ENCODE data around the gene SLC37A2. TPM values are rescaled to one million over a fixed set of nuclear protein-coding genes. Genes with fewer than 3 reads are reported as not detected.
A peak's percentile ranks its signal among the peaks of the same experiment; 100 is the strongest.

Gene SLC37A2
- total RNA-seq, 2 donors from 2014 or later, result 6.0 to 8.9 TPM

DNA sequence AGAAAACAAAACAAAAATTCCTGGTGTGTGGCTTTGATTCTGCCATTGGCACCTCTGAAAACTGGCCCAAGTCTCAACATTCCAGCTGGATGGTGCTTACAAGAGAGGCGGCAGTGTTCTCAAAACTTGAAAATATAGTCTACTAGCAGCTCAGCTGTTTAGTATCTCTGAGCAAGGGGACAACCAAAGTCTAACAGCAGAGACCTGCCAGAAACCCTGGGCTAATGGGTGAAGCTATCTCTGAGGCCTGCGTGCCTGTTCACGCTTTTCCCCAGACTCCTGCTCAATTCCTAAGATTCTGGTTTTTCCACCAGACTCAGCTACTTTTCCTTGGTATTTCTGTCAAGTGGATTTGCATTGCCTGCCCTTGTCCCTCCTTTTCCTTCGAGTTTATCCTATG, 30.4 kb downstream of the SLC37A2 start:
- ATAC-seq, result peak in 1 of 2 donors; percentile 24
- intact Hi-C loops (cut with DNase I), result loop anchor here in 1 of 2 donors (10.0 kb wide), 2 partner anchors 251 to 311 kb away; no protein-coding TSS in a partner anchor
- DNase-seq, result no peak

DNA sequence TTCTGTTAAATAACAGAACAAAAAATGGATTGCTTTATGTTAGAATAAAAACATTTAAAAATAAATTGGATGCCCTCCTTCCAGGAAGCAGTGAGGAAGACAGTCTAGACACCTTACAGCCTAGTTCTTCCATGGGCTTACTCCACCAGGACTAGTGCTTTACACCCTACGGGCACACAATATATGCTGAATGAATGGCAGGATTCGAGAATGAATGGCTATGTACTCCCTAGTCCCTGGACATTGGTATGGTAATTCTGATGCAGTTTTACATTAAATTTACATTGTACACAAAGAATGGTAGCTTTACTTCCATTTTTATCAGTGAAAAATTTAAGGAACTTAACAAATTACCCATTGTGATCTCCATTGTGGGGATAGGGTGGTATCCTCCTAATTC, 31.6 kb downstream of the SLC37A2 start:
- DNase-seq, result no peak
- intact Hi-C loops (cut with DNase I), result loop anchor here in 1 of 2 donors (2.0 to 10.0 kb wide), 3 partner anchors 250 to 334 kb away; no protein-coding TSS in a partner anchor
- no peak for ATAC-seq

DNA sequence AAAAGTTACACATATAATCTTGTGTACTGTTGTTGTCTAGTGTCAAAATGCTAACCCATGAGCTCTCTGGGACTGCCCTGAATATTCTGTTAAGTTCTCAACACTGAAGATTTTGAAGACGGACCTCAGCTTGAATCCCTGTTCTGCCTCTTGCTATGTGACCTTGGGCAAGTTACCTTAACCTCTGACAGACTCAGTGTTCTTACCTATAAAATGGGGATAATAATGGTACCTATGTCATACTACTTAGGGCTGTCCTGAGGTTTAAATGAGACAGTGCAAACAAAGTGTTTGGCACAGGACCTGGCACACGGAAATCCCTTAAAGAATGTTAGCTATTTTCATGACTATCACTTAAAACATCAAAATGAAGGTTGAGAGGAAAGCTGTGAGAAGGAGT, 37.0 kb downstream of the SLC37A2 start:
- no peak for ATAC-seq
- intact Hi-C loops (cut with DNase I), result no loop called here
- DNase-seq, result no peak

DNA sequence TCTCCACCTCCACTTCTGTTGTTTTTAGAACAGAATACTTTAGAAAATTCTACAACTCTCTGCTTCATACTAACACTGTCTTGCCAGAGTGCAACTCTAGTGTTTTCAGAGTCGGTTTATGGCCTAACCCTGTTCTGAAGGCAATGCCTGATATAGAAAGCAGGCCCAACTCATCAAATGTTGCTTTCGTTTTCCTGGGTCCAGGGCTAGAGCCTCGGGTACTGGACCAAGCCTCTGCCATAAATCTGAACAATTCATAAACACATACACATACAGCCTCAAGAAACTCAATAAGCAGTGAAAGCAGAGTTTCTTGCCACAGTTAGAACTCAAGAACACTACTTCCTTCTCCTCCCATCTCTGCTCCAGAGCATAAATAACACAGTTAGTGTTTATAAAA, 38.5 kb downstream of the SLC37A2 start:
- no peak for DNase-seq
- ATAC-seq, result no peak
- intact Hi-C loops (cut with DNase I), result no loop called here

DNA sequence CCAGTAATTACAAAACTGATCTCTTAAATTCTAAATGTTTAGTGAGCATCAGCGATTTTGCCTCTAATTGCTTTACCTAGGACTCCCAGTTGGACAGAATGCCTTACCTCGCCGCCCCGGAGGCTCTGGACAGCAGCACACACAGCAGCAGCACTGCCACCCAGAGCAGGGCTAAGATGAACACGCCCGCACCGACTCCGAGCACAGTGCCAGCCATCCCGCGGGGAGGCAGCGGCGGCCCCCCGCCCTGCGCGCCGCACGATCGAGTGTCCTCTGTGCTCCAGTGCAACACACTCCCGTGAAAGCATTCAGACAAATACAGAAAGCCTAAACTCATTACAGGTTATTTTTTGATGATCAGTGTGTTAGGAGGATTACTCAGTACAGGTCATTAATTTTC, 38.9 kb downstream of the SLC37A2 start:
- intact Hi-C loops (cut with DNase I), result no loop called here
- ATAC-seq (no peak), DNase-seq (no peak)

DNA sequence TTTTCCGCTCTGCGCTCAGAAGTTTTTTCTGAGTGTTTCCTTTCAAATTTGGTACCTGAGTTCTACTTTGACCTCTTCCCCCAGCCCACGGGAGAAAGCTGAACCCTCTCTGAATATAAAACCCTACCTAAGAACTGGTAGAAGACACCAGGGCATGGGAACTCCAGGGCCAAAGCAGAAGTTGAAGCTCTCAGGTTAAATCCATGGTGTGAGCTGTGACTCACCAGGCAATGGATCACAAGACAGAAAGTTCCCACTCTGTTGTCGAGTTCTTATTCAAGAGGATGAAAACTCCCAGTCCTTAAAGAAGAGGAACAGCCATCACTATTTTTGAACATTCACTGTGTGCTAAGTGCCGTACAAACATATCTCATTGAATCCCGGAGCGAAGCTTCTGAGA, 39.4 kb downstream of the SLC37A2 start:
- DNase-seq (no peak), ATAC-seq (no peak)

DNA sequence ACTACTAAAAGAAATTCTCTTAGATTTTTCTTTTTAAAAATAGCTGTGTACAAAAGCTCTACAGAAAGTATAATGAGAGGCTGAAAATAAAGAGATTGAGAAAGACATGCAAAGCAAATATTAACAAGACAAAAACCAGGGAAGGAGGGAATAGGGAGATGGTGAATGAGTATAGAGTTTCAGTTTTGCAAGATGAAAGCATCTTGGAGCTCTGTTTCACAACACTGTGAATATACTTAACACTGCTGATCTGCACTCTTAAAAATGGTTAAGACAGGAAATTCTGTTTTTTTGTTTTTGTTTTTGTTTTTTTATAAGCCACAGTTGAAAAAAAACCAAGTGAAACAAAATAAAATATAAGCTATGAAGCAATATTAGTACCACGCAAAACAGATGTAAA, 42.8 kb downstream of the SLC37A2 start:
- intact Hi-C loops (cut with DNase I), result no loop called here
- no peak for DNase-seq
- ATAC-seq, result no peak

More for the DNA sequence above, 39.4 kb downstream of the SLC37A2 start:
- intact Hi-C loops (cut with DNase I), result no loop called here

DNA sequence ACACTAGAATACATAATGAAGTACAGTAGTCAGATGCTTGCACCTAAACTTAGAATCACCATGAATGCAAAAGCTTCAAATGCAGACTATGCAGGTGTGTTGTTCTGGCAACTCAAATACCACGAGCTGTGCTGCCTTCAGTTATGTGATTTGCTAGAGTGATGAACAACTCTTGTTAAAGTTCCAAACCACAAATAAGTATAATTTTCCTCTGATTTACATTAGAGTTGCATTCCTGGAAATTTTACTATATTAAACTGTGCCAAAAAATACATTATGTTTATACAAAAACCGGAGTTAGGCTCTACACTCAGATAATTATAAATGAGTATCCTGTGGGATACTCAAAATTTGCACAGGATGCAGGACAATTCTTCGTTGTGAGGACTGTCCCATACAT, 45.4 kb downstream of the SLC37A2 start:
- intact Hi-C loops (cut with DNase I), result no loop called here
- DNase-seq (no peak), ATAC-seq (no peak)

DNA sequence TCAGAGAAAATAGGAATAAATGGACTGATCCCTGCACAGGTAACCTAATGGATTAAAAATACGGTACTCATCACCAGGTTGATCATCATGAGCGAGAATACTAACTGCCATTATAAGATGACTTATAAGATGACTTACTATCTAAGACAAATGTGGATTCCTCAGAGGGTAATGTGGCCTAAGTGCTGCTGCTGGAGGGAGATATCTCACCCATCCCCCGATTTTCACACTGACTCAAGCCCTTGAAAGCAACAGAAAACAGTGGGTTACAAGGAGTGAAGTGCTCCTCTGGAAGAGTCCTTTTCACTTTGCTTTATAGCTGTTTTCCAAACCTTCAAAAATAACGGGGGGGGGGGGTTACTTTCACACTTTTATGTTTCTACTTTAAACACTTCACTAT, 47.4 kb downstream of the SLC37A2 start:
- ATAC-seq, result no peak
- intact Hi-C loops (cut with DNase I), result no loop called here
- no peak for DNase-seq

DNA sequence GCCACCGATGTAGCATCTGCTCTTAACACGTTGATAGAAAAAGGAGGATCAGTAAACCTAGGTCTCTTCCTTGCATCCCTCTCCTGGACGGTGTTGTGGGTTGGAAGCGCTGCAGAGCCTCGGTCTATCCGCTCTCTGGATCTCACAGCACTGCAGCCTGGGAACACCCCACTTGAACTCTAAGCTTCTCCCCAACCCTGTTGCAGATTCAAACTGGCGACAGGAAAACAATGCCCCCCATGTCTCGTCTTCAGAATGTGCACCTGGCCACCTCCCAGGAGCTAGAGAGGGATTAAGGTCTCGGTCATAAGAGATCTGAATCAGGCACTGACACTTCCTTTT, 47.9 kb downstream of the SLC37A2 start:
- no peak for DNase-seq
- peak in 1 of 2 donors; percentile 8 for ATAC-seq
- intact Hi-C loops (cut with DNase I), result no loop called here

DNA sequence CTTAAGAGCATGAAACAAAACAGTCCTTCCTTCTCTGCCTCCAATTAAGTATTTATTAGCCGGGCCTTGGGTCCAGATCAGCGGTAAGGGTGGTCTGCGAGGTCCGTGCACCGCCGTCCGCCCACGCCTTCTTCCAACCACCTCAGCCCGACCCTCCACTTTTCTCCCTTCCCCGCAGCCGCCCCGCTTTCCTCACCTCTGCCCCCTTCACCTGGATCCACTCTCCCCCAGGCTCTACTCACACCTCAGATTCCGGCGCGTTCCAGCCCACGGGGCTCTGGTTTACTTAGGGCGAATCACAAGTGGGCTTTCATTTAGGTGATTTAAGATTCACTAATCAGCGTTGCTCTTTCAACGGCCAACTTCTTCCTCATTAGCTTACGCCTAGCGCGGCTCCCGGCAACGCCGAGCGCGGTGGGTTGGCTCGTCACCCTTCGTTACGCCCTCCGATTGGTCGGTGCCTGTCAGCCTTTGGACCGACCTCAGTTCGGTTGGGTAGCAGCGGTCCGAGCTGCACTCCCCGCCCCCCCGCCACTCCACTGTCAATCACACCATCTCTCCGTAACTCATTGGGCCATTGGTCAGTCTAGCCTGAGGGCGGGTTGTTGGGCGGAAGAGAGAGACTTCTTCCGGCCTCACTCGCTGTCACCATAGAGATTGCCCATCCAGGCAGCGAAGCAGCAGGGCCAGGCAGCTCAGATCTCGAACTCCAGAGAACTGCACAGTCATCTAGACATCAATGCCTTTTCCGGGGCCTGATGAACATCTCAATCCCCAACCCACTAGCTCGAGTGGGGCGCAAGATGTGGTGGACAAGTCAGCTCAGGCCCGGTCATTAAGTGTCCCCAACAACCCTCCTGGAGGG, 48.5 kb downstream of the SLC37A2 start, which contains the start of gene TMEM218:
Gene TMEM218, minus strand, starts transcription at position 284 of the 865 bp plus-strand sequence. CDS start 9,385 bp downstream, outside the sequence.
- intact Hi-C loops (cut with DNase I), result no loop called here
- DNase-seq, result peak; percentile 100
- ATAC-seq, result peak; percentile 99 to 100

DNA sequence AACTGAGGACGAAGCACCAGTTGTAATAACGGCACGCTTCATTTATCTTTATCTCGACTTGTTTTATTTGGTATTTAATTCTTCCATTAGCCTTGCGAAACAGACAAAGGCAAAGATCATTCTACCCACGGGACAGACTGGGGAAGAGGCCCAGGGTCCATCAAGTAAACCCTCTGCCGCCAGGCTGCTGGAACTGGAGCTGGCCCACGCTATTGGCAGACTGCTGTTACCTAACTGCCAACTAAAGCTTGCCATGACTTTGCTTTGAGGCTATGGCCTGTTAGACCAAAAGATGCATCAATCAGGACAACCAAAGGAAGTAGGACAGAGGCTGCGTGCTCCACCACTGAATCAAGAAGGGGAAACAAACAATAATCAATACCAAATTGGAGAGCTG, 49.1 kb downstream of the SLC37A2 start:
- no peak for DNase-seq
- no peak for ATAC-seq
- intact Hi-C loops (cut with DNase I), result no loop called here

DNA sequence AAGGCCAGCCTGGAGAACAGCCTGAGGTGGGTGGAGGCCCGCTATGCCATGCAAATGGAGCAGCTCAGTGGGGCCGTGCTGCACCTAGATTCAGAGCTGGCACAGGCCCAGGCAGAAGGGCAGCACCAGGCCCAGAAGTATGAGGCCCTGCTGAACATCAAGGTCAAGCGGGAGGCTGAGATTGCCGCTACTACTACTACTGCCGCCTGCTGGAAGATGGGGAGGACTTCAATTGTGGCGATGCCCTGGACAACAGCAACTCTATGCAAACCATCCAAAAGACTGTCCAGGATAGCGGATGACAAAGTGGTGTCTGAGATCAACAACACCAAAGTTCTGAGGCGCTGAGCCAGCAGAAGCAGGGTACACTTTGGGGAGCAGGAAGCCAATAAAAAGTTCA, 51.4 kb downstream of the SLC37A2 start:
- ATAC-seq, result no peak
- intact Hi-C loops (cut with DNase I), result no loop called here
- no peak for DNase-seq

DNA sequence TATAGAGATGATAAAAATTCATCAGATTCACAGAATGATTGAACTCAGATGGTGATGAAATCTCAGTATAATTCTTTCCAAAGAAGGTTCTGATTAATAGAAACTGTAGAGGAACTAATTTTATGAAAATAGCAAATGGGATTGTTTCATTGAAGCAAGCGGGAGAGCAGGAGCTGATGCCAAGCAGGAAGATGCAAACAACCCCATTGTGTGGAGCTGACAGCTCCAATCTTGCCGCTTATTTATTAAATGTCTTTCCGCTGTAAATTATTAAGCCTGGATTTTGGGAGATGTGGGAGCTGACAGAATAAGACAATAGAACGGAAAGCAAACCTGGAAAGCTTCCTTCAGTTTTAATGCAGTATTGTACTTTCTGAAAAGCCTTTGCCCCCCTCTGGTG, 54.3 kb downstream of the SLC37A2 start:
- DNase-seq (no peak), ATAC-seq (no peak)
- intact Hi-C loops (cut with DNase I), result no loop called here

DNA sequence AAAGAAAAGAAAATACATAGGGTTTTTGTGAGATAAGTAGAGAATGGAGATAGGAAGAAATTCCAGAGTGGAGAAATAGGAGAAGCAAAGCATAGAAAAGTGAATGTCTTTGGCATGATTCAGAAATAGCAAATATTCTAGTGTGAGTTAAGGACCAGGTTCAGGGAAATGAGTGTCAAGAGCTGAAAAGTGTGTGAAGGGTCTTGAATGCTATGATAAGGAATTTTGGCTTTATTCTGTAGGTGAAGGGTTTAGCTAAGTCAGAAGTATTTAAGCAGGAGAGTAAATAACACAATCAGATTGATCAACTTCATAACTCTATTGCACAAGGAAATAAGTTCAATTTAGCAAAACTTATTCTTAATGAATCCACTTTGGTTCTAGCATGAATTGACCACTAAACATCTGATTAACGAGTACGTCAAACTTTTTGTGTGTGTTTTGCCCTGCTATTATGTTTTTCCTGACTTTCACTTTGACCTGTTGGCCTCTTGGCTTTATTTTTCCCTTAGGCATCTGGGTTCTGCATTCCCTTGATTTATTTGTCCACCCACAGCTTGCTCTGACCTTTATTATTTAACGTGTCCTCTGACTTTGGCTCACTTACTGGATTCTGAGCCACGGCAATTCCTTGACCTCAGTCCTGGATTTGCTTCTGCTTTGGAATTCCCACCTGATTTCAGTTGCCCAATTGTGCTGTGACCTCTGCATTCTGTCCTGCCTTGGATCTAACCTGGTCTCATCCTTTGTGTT, 60.3 kb downstream of the SLC37A2 start:
- DNase-seq, result no peak
- intact Hi-C loops (cut with DNase I), result no loop called here
- peak in 1 of 2 donors; percentile 70 for ATAC-seq

DNA sequence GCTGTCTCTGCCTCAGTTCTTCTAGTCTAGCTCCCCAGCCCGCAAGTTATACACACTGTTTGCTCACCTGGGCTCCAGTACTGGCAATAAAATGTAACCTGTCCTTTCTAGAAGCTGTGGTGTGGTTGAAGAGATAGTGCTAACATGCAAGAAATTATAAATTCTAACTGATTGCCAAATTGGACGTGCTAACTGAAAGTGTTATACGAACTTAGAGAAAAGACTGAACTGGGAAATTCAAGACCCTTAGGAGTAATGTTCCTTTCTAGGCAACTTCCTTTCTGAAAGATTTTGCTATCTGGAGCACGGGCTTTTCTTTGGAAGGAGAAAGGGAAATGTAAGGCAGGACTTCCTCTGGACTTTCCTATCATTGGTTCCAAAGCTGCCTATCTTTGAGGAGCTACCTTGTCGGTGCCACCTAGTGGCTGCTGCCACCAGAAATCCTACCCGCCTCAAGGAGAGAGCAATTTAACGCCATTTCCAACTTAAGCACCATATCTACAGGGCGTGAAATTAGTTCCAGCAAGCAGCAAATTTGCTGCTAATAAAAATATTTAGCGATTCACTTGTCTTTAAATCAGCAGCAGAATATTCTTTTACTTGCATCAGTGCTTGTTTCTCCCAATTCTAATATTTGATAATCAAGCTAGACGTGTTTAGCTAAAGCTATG, 61.0 kb downstream of the SLC37A2 start:
- intact Hi-C loops (cut with DNase I), result no loop called here
- ATAC-seq (peak; percentile 86 to 90), DNase-seq (peak; percentile 70)

DNA sequence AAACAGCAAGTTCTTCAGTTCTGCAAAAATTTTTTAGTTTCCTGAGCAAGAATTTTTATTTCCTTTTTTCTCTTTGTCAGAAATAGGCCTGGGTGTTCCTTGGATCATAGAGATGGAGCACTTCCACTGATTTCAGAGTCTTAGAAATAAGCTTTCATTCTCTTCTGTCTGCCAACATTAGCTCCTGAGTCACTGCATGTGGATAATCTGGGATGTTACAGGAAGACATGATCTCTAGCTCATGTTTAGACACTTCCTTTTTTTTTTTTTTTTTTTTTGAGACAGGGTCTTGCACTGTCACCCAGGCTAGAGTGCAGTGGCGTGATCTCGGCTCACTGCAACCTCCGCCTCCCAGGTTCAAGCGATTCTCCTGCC, 61.5 kb downstream of the SLC37A2 start:
- ATAC-seq (peak in 1 of 2 donors; percentile 34), DNase-seq (no peak)
- intact Hi-C loops (cut with DNase I), result no loop called here

DNA sequence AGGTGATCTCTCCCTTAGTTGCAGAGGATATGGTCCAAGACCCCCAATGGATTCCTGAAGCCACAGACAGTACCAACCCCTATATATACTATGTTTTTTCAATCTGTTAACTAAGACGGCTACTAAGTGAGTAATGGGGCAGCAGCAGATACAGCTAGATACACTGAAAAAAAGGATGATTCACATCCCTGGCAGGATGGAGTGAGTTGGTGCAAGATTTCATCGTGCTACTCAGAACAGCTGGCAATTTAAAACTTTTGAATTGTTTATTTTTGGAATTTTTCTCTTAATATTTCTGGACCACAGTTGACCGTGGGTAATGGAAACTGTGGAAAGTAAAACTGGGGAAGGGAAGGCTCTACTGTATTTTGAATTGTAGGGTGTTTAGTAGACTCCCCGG, 65.3 kb downstream of the SLC37A2 start:
- ATAC-seq, result no peak
- intact Hi-C loops (cut with DNase I), result no loop called here
- DNase-seq, result no peak

DNA sequence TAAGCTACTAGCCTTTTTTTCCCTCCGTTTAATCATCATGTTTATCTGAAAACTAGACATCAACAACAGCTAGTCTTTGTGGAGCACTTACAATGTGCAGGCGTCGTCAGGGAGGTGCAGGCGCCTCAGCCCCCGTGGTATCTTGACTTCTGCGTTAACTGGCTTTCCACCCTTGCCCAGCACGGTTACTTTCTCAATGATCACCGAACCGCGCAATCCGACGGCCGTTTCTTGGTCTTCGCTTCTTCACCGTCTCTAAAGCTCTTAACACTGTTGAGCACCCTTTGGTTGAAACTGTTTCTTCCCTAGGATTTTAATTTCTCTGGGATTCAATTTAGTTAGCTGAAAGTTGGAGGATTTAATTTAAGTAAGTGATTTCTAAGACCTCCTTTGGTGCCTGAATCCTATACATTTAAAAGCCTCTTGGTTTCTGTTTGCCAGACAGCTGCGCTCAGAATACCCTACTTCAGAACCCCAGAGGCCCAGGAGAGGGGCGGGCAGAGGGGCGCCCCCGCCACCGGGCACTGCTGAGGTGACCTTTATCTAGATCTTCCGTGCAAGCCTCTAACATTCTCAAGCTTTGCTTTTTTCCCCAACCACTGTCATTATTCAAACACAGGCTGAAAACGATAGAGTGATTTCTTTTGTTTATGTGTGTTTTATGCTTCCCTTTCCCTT, 66.3 kb downstream of the SLC37A2 start:
- ATAC-seq, result no peak
- no peak for DNase-seq
- intact Hi-C loops (cut with DNase I), result no loop called here
